NAMALWA (cell line): ENCODE results near the gene ABL1.
"Not testable (repeated sequence)": the region's sequence is repeated elsewhere in the genome, so short reads cannot be mapped to it uniquely, and the experiment has no call there.

ENCODE experiments used
- DNase-seq: peaks from one replicate; pipeline ENCODE4 v3.0.0-alpha.2; 2015; ENCODE audit warnings: low spot score

The ABL1 gene

DNA sequence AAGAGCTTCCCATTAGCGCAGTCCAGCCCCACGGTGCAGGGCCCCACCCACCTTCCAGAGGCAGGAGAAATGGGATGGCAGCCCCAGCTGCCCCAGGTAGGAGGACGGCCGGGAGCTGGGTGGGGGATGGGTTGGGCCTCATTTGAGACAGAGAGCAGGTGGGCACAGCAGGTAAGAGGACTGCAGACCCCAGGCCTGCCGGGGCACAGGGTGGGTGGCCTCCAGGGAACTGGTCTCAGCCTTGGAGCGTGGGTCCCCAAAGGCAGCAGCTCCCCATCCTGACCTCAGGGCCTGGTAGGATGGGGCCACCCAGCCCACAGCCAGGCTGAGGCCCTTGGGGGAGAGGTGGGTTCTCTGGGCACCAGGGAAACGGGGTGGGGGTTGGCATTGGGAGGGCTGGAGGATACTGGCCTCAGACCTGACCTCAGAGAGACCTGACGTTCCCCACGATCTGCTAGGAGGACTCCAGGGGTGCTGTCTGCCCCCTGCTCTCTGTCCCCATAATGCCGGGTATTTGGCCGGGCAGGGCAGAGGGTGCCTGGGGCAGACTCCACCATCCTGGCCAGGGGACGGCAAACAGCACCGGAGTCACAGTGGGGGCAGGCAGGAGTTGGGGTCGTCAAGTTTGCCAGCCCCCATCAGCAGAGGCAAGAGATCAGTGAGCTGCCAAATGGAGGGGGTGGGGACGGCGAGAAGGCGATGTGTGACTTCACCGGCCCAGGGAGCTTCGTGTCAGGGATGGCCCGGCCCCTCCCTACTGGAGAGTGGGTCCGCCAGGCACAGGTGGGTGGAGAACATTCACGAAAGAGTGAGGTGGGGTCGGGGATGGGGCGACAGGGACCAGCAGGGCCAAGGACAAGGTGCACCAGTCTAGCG is 68.4 kb downstream of the ABL1 start:
- DNase-seq: no peak

DNA sequence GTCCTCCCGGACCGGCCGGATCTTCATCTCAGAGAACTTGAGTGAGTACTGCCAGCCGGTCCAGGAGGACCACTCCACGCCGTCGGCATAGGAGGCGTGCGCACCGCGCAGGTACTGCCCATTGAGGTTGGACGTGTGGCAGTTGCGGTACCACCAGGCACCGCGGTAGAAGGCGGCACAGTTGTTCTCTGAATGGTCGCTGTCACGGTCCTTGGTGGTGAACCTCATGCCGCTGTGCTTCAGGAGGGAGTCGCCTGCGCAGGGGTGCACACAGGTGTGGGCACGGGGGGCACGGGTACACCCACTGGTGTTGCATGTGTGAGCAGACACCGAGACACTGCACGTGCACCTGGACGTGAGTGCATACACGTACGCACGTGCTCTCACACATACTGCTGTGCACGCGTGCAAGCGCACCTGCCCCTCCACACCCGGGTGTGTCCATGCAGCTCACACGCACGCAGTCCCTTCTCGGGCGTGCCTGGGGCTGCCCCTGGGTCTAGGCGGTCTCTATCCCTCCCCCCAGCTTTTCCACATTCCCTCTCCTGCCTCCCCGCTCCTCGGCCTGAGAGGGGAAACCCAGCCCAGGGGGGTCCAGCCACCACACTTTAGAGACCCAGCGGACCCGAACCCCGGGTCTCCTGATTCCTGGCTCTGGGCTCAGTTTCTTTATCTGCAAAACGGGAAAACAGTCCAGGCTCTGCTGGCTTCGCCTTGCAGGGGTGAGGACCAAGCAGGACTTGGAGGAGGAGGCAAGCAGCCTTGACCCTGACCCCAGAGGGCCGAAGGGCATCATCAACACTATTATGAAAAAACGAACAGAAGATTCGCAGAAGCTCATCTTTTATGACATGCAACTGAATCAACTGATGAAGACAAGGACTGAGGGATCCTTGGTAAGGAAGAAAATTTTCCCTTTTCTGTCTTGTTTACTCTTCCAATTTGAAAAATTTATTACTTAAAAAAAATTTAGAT is 69.3 kb downstream of the ABL1 start:
- DNase-seq: no peak

DNA sequence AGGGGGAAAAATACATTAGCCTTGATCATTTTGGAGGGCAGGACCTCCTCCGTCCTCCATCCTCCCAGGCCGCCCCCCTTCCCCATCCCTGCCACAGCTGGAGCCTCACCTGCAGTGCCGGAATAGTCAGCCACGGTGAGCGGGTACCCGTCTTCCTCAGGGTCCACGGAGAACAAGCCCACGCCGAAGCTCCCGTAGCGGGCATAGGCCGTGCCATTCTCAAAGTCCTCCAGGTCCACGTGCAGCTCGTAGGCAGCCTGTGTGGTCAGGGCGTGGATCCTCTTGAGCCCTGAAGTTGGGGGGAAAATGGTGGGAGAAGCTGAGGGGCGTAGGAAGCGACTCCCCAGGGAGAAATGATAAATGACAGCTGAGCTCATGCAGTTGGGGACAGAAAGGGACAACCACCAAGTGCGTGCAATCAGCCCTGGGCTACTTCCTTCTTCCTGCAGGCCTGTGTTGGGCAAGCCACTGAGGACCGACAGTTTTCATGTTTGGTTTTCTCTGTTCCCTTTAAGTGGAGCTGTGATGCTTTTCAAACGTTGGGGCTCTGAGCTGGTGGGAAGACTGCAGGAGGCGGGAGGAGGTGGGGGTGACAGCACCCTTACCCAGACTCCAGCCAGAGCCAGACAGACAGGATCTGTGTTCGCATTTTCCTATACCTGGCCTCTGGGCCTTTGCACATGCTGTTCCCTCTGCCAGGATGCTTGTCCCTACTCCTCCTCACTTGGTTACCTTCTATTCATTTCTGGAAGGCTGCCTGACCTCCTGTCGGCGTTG is 70.3 kb downstream of the ABL1 start:
- no peak for DNase-seq

DNA sequence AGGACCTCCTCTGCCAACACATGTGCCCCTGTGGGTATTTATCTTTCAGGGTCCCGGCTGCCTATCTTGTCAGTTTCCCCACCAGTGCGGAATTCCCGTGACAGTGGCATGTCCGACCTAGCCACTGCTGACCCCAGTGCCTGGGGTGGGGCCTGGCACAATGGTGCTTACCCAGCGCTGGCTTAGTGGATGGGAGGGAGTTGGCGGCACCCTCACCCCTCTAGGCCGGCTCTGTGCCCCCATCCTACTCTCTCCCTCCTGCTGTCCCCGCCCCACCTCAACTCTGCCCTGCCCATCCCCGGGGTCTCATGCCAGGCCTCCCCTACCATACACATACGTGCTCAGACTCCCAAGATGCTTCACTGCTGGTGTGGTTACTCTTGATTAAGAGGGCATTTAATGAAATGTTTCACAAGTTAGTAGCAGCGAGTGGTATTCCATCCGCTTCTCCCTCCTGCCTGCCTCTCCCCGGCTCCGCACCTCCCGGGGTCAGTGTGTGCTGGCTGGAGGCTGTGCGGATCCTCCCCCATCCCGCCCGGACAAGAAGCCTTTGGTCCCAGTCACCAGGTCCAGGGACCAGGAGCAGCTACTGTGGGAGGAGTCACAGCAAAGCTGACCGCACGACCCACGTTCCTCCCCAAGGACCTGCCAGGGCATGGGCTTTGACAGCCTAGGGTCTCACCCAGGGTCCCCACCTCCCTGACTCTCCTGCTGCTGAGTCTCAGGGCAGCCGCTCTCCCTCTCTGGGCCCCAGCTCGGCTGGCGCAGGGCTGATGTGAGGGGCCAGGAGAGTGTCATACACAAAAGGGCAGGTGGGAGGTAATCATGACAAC is 71.1 kb downstream of the ABL1 start:
- no peak for DNase-seq

DNA sequence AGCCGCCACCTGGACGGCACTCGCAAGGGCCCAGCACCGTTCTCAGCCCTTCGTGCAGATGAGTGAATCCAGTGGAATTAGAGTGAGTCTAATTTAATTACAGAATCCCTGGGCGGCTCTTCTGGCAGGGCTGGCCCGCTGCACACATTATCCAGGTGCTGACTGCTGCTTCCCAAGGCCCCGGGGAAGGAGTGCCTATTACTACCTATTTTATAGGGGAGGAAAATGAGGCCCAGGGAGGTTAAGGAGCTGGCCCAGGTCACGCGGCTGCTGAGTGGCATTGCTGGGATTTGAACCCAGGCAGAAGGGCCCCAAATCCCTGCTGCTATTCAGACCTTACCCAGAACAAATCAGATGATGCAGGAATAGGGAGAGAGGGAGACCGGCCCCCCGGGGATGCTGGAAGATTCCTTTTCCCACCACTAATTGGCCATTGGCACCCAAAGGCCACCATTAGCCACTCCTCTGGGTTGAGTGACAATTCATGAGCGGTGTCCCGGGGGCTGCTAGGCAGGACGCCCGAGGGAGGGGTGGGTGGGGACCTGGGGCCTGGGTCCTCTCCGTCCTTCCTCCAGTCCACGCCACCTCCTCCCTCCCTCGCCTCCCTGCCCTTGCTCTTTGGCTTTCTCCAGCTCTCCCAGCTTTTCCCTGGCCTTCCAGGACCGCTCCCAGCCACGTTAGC is 71.8 kb downstream of the ABL1 start:
- DNase-seq: no peak

DNA sequence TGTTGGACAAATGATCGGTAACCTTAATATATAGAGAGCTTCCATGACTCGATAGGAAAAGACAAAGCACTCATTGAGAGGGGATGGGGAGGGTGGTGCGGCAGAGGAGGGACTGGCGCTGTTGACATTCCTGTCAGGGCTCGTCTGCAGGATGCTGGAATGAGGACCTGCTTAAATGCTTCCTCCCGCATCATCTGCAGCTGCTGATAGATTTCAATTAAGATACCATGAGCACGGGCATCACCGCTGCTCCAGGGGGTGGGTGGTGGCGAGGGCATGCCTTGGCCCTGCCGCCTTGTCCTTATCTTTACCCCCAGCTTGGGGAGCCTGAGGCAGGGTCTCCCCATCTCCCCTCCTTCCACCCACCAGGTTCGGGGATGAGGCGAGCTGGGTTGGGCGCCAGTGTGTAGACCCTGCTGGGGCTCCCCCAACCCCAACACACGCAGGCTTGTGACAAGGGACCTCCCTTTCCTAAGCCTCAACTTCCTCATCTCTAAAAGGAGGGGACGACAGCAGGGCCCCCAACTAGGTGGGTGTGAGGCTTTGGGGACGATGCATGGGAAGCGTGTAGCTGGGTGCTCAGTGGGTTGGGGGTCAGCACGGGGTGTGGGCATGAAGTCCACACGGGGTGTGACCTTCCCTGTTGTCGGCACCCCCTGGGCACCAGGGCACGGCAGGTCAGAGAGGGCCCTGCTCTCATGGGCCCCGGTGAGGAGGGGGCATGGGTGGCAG is 73.3 kb downstream of the ABL1 start:
- no peak for DNase-seq

DNA sequence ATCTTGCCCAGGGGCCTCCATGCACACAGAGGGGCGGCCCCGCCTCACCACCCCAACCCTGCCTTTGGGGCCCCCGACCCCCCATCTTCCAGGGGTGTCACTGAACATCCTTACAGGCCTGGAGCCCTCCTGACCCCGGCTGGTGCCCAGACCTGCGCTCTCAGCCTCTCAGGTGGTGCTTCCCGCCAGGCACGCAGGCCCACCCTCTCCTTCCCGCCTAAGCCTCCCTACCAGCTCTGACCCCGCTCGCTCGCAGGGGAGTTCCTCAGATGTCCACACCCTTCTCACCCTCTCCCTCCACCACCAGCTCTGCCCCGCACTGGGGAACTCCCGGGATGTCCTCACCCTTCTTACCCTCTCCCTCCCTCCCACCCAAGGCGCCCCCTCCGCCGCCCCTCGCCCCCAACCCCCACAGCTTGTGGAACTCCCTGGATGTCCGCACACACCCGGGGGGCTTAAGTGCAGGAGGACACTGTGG is 73.9 kb downstream of the ABL1 start:
- DNase-seq: no peak

DNA sequence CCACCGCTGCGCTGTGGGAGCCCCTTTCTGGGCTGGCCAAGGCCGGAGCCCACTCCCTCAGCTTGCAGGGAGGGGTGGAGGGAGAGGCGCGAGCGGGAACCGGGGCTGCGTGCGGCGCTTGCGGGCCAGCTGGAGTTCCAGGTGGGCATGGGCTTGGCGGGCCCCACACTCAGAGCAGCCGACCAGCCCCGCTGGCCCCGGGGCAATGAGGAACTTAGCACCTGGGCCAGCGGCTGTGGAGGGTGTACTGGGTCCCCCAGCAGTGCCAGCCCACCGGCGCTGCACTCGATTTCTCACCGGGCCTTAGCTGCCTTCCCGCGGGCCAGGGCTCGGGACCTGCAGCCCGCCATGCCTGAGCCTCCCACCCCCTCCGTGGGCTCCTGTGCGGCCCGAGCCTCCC is 75.0 kb downstream of the ABL1 start:
- DNase-seq: not testable (repeated sequence)

DNA sequence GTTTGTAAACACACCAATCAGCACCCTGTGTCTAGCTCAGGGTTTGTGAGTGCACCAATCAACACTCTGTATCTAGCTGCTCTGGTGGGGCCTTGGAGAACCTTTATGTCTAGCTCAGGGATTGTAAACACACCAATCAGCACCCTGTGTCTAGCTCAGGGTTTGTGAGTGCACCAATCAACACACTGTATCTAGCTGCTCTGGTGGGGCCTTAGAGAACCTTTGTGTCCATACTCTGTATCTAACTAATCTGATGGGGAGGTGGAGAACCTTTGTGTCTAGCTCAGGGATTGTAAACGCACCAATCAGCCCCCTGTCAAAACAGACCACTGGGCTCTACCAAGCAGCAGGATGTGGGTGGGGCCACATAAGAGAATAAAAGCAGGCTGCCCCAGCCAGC is 75.6 kb downstream of the ABL1 start:
- DNase-seq: not testable (repeated sequence)

DNA sequence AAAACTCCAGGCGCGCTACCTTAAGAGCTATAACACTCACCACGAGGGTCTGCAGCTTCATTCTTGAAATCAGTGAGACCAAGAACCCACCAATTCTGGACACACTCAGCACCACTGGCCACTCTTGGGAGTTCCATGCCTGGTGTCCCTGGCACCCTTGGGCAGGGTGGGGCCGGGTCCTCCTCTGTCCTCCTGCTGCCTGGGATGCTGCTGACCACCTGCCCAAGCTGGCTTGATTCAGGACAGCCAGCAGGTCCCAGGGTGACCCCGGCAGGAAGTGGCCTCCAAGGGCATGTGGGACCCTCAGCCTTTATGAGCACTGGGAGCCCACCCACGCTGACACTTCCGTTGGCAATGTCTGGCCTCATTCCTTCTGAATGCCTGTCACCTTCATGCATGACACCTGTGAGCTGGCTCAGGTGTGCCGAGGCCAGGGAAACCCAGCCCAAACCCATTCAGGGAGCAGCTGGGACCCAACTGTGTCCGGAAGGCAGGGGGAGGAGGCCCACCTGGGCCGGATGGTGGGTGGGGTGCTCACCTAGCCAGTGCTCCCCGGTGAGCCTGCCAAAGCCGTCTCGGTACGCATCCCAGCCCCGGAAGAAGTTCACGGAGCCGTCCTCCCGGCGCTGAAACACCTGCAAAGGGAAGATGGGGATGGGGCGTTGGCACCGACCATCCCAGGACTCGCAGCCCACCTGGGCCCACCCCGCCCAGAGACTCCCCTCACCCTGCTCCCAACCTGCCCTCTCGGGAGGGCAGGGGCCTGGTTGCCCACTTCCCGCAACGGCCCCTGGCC is 76.4 kb downstream of the ABL1 start:
- DNase-seq: no peak

DNA sequence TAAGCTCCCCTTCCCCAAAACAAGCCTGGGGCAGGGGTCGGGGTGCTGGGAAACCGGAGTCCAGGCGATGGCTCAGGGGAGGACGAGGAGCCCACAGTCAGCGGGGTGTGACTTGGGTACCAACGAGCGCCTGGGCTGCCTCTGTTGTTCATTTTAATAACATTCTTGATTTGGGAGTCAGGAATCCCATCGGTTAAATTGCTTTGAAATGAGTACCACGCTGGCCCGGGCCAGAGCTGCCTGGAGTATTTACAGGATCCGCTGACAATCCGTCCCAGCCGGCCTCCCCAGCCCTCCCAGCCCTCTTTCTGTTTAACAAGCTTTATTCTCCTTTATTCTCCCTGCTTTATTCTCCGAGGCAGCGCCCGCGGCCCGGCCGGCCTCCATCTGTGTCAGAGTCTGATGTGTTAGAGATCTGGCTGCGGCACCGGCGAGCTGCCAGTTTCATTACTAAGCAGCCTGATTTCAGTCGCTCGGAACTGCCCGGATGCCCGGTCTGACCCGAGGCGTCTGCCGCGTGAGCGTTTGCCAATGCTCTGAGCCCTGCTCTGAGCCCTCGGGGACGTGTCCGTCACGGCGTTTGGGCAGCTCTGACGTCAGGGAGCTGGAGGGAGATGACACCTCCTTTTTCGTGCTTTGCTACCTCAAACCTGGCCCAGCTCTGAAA is 78.0 kb downstream of the ABL1 start:
- DNase-seq: no peak

DNA sequence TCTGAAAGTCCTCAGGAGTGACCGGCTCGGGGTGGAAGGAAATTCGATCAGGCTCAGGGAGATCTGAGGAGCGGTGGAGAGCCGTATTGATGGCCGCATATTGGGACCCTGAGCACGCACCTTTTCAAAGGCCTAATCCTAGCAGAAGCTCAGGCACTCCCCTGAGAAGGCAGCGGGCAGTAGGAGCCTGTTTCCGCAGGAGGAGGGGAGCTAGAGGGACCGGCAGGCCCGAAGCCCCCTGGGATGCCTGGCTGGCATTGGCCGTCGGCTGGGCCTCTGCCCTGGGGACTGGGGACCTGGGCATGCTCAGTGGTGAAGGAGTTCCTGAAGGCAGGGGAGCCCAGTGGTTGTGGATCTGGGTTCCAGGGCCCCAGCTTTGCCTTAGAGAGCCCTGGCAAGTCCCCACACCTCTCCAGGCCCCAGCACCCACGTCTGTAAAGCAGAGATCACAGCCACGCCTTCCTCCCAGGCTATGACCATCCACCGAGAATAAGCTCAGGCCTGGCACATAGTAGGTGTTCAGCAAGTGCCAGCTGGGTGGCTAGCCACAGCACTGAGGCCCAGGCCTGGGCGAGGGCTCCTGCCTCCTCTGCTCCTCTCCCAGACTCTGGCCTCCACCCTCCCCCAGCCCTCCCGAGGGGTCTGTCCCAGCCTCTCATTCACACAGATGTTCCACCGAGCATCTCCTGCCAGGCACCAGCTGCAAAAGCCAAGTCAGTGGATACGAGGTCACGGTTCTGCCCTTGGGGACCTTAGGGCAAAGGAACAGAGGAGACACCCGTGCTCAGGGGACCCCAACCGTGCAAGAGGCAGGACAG is 78.8 kb downstream of the ABL1 start:
- DNase-seq: peak; percentile 19

DNA sequence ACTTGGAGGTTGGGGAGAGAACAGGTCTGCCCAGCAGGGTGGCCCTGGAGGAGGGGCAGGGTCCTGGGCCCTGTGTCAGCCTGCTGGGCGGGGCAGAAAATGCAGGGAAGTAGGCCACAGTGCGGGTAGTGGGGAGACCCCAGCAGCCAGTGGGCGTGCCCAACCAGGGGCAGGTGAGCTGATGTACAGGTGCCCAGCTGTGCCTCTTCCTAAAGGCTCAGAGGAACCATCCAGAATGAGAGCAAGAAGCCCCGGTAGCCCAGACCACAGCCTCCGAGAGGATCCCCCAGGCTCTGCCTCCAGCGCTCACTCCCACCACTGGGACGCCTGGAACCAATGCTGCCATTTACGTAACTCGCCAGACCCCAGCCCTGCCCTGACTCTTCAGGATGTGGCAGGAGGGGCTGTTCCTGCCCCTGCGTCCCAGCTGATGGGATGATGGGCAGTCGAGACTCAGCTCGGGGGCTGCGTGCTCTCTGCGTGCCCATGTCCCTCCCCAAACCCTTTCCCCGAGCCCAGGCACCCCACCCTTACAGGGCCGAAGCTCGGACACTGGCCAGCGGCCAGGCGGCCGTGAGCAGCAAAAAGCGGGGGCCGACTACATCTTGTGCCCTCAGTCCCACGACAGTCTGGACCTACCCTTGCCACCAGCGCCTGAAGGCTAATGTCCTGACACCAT is 79.5 kb downstream of the ABL1 start:
- DNase-seq: no peak

DNA sequence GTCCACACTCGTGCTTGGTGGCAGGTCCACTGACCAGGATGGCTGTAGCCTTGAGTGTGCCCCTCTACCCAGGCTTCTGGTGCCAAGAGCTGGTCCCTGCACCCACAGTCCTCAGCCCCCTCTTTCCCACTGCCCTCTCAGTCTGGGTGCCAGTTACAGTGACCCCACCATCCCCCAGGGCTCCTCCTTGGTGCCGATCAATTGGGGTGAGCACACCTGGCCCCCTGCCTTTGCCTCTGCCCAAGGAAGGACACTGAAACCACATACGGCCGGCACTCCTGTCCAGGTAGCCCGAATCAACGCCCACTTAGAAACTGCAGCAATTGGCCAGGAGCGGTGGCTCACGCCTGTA is 80.0 kb downstream of the ABL1 start:
- DNase-seq: no peak

DNA sequence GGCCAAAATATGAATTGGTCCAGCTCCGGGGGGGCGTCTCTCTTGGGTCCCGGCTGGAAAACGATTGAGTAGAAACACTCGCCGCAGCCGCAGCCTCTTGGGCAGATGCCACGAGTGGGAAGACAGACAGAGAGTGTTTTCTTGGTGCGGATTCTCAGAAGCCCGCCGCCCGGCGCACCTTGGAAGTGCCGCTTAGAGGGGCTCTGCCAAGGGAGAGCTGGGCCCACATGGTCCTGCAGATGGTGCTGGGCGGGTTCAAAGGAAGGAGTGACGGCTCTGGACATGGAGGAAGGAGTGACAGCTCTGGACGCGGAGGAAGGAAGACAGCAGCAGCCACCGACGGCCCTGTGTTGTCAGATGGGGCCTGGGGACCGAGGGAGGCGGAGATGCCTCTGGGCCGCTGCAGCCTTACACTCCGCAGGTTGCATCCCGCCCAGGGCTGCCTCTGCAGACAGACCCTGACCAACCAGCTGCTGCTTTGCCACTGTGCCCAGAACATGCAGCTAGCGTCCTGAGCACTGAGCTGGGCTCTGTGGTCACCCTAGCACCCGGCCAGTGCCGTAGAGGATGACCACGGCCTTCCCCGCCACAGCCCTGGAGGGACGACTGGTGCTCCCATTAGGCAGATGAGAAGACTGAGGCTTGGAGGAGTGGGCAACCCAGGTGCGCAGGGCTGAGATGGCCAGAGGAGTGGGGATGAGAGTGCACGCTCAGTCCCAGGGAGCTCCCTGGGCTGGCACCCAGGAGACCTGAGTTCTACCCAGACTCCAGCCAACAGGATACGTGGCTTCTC is 82.3 kb downstream of the ABL1 start:
- DNase-seq: no peak
